OCI-LY3 (cell line): ENCODE results near the gene IGHMBP2.

Experiments used
- H2AFZ ChIP-seq: fragments of 200-600, 300-600 bp; shearing (Covaris generic); 2 replicates; pipeline ENCODE4 v1.6.0; 2014; ENCODE audit warnings: antibody characterized with exemption, low read depth, low read length
- H3K27ac ChIP-seq: fragments of 200-600, 300-600 bp; sonication (generic); 2 replicates; pipeline ENCODE4 v1.5.1; 2014; ENCODE audit warnings: mild to moderate bottlenecking, low read length, moderate library complexity, mixed read lengths
- H3K27me3 ChIP-seq: fragments of 200-600, 300-600 bp; sonication (generic); 2 replicates; pipeline ENCODE4 v1.6.1; 2014; ENCODE audit warnings: low read depth, low read length, mixed read lengths
- H3K36me3 ChIP-seq: fragments of 200-600, 300-600 bp; sonication (generic); replicated peaks from 2 replicates; pipeline ENCODE3; 2014; ENCODE audit warnings: low read depth, low read length, mixed read lengths
- H3K4me1 ChIP-seq: fragments of 300-600, 200-600 bp; sonication (generic); 2 replicates; pipeline ENCODE4 v1.6.1; 2014; ENCODE audit warnings: low read length, mixed read lengths
- H3K4me2 ChIP-seq: fragments of 200-600, 300-600 bp; sonication (generic); 2 replicates; pipeline ENCODE4 v1.6.1; 2014; ENCODE audit warnings: low read length, mixed read lengths
- H3K4me3 ChIP-seq: fragments of 300-600, 200-600 bp; sonication (generic); 2 replicates; pipeline ENCODE4 v1.5.1; 2014; ENCODE audit warnings: antibody characterized with exemption, mild to moderate bottlenecking, low read length, moderate library complexity
- H3K79me2 ChIP-seq: fragments of 300-600, 200-600 bp; shearing (Covaris generic); 2 replicates; pipeline ENCODE4 v1.6.1; 2014; ENCODE audit warnings: mild to moderate bottlenecking, low read length, mixed read lengths
- H3K9ac ChIP-seq: fragments of 300-600, 200-600 bp; shearing (Covaris generic); 2 replicates; pipeline ENCODE4 v1.6.0; 2014; ENCODE audit warnings: mild to moderate bottlenecking, low read length, moderate library complexity
- H3K9me3 ChIP-seq: fragments of 200-600, 300-600 bp; shearing (Covaris generic); 2 replicates; pipeline ENCODE4 v1.6.1; 2014; ENCODE audit warnings: low read length, mixed read lengths; ENCODE audit not compliant: insufficient read depth
- H4K20me1 ChIP-seq: fragments of 200-600, 300-600 bp; sonication (generic); 2 replicates; pipeline ENCODE4 v1.6.1; 2016; ENCODE audit warnings: low read length, mixed read lengths; ENCODE audit not compliant: insufficient read depth
- CTCF ChIP-seq: fragments of 200-600, 300-600 bp; sonication (generic); IDR thresholded peaks from 2 replicates; pipeline ENCODE4 v1.5.1; 2014; ENCODE audit warnings: antibody characterized with exemption, low read length, low read depth
- EZH2phosphoT487 ChIP-seq: fragments of 200-600 bp; shearing (Covaris generic); IDR thresholded peaks from 2 replicates; pipeline ENCODE4 v1.6.1; 2018; ENCODE audit warnings: antibody characterized with exemption, mixed run types, low read depth

IGHMBP2 gene

GRCh38 chr11:68956547-68957254, 53.0 kb downstream of the IGHMBP2 start:
- Histone ChIP-seq H3K27me3 (no peaks in the 10 kb centered on the region), H4K20me1 (no peaks in the 10 kb centered on the region), H3K27ac (no peak overlapping the region), H3K36me3 (no peaks in the 10 kb centered on the region), H3K4me1 (no peaks in the 10 kb centered on the region), H3K79me2 (no peaks in the 10 kb centered on the region), H2AFZ (no peak overlapping the region), H3K9ac (no peak overlapping the region), H3K4me2 (no peak overlapping the region), H3K9me3 (no peaks in the 10 kb centered on the region), H3K4me3 (no peak overlapping the region)
- TF ChIP-seq EZH2phosphoT487 (no peak), CTCF (no peak)

- Histone ChIP-seq H3K4me1 (no peaks in the 10 kb centered on the region), H3K4me2 (no peak overlapping the region), H3K27me3 (no peaks in the 10 kb centered on the region), H2AFZ (no peak overlapping the region), H3K36me3 (no peaks in the 10 kb centered on the region), H3K27ac (no peak overlapping the region), H3K4me3 (no peak overlapping the region), H3K9ac (no peak overlapping the region), H3K79me2 (no peaks in the 10 kb centered on the region), H3K9me3 (no peaks in the 10 kb centered on the region), H4K20me1 (no peaks in the 10 kb centered on the region)
- TF ChIP-seq EZH2phosphoT487 (no peak), CTCF (no peak)
These were observed 54.5 kb downstream of the IGHMBP2 start for GRCh38 chr11:68958211-68958610.

DNA sequence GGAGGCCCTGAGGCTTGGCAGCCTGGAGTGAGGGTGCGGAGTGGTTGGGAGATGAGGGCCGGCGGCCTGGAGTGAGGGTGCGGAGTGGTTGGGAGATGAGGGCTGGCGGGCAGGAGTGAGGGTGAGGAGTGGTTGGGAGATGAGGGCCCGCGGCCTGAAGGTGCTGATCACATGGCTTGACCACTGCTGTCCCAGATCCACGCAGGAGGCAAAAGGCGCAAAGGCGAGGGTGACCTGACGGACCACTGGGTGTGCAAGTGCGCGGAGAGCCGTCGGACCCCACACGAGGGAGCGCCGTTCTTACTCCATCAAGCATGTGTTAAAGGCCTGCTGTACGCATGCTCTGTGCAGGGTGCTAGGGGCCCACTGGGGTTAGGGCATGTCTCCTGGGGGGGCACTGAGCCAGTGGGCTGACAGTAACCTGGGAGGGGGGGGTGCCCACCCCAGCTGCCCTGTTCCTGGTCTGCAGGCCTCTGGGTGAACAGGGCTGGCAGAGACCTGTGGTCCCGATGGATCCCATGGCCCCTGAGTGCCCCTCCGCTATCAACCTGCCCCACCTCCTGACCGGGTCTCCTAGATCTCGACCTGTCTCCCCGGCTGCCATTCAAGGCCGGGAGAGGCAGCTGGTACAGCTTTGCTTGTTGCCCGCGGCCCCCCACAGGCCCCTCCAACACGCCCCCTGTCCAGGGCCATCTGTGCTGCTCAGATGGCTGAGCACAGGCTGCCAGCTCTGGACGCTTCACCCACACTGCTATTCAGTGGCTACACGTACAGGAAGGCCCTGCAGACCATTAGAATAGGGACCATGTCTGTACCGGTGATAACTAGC, 56.0 kb downstream of the IGHMBP2 start:
- no peak for TF ChIP-seq EZH2phosphoT487
- TF ChIP-seq CTCF = no peak
- H3K4me3 ChIP-seq = no peak overlapping the region
- no peaks in the 10 kb centered on the region for H3K4me1 ChIP-seq
- no peak overlapping the region for H3K4me2 ChIP-seq
- no peaks in the 10 kb centered on the region for H3K79me2 ChIP-seq
- H3K36me3 ChIP-seq = no peaks in the 10 kb centered on the region
- H4K20me1 ChIP-seq = no peaks in the 10 kb centered on the region
- H3K27me3 ChIP-seq = peaks cover 3% of the 10 kb centered on the region; the same call in 1 of the 2 replicates
- no peak overlapping the region for H3K27ac ChIP-seq
- H3K9me3 ChIP-seq = no peaks in the 10 kb centered on the region
- no peak overlapping the region for H3K9ac ChIP-seq
- no peak overlapping the region for H2AFZ ChIP-seq

DNA sequence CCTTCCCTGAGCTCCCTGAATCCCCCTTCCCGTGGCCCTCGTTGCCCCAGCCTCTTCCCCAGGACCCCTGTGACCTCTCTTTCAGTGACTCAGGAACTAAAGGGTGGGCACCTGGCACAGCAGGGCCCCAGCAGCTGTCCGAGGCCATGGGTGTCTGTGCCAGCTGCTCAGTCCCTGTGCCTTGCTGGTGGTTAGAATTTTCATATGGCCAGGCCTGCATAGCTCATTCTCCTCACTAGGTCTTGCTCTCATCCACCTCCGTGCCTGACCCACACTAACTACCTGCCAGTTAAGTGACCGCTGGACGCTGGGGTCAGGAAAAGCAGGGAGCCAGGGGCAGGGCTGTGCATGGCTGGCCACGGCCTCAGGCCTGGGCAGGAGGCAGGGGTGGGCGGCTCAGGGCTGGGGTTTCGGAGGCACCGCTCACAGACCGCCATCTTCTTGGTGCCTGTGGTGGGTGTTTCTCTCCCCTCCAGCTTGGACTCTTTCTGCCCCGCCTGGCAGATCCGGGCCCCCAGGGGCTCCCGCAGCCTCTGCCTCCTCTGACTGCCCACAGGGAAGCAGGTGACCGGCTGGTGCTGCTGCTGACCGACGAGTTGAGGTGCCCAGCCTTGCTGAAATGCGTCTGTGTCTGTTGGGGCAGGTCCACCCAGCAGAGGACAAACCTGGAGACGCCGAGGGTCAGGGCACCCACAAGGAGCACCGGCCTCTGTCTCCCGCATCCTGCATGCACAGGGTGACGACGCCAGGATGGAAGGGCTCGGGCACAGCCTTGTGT, 56.8 kb downstream of the IGHMBP2 start:
- no peak overlapping the region for H3K4me3 ChIP-seq
- peaks cover 8% of the 10 kb centered on the region; the same call in 1 of the 2 replicates for H3K27me3 ChIP-seq
- no peaks in the 10 kb centered on the region for H3K9me3 ChIP-seq
- H2AFZ ChIP-seq = no peak overlapping the region
- no peaks in the 10 kb centered on the region for H3K79me2 ChIP-seq
- H3K36me3 ChIP-seq = no peaks in the 10 kb centered on the region
- no peaks in the 10 kb centered on the region for H3K4me1 ChIP-seq
- TF ChIP-seq EZH2phosphoT487 = no peak
- TF ChIP-seq CTCF = no peak
- no peaks in the 10 kb centered on the region for H4K20me1 ChIP-seq
- H3K4me2 ChIP-seq = no peak overlapping the region
- H3K27ac ChIP-seq = no peak overlapping the region
- H3K9ac ChIP-seq = no peak overlapping the region
